ENCODE data around the gene CBX1. TPM values are rescaled to one million over a fixed set of nuclear protein-coding genes. Genes with fewer than 3 reads are reported as not detected.

Gene CBX1
- polyA plus RNA-seq, 1 experiment: 68.2 TPM

DNA sequence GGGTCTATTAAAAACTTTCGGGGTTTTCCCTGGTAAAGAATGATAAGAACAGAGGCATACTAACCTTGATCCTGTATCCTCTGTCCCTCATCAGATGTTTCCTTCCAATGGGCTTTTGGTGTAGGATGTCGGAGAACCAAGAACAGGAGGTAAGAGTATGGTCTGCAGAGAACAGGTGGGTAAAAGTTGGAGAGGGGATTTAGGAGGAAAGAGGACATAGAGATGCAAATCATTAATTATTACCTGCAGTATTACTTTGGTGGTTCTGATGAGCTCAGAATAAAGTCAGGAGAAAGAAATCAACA is 10.6 kb upstream of the CBX1 start:
- no peak for DNase-seq (ENCODE audit: low read depth, low spot score)
- TF ChIP-seq, protein P1, sequence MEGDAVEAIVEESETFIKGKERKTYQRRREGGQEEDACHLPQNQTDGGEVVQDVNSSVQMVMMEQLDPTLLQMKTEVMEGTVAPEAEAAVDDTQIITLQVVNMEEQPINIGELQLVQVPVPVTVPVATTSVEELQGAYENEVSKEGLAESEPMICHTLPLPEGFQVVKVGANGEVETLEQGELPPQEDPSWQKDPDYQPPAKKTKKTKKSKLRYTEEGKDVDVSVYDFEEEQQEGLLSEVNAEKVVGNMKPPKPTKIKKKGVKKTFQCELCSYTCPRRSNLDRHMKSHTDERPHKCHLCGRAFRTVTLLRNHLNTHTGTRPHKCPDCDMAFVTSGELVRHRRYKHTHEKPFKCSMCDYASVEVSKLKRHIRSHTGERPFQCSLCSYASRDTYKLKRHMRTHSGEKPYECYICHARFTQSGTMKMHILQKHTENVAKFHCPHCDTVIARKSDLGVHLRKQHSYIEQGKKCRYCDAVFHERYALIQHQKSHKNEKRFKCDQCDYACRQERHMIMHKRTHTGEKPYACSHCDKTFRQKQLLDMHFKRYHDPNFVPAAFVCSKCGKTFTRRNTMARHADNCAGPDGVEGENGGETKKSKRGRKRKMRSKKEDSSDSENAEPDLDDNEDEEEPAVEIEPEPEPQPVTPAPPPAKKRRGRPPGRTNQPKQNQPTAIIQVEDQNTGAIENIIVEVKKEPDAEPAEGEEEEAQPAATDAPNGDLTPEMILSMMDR (IDR thresholded peaks at IDR 0.05; ENCODE audit: low read depth, low read length): no peak
- Histone ChIP-seq H3K27me3 (ENCODE audit: control insufficient read depth, insufficient read depth, low read length) (no peaks in the 10 kb centered on the region), H3K9me3 (ENCODE audit: control insufficient read depth, insufficient read depth, low read length) (no peaks in the 10 kb centered on the region; the same call in 1 of the 2 replicates), H3K27ac (ENCODE audit: low read depth, low read length) (no peak overlapping the region), H3K4me3 (ENCODE audit: low read depth, low read length) (no peak overlapping the region)
- ChIA-PET CTCF (interaction anchor here (2.6 kb wide), 1 partner anchor 86 kb away, joined by 8 read pairs; no protein-coding TSS in a partner anchor), POLR2A (interaction anchor here (0.7 kb wide), 1 partner anchor 123 kb away, joined by 4 read pairs; no protein-coding TSS in a partner anchor)

DNA sequence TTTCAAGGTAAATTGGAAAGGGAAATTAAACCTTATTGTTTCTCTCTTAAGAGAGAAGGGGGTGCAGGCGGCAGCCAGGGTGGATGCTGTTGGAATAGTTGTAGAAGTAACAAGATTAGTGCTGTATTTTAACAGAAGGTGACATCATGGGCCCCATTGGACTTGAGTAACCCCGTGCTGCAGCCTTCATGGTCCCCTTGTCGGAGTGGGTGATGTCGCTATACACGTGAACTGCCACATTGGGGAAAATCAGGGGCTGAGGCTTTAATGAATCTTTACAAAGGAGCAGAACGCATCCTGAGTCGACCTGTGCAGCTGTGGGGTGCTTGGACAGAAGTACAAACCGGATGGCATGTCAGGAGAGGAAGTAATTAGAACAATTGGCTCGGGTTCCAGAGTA is 9.5 kb upstream of the CBX1 start:
- Histone ChIP-seq H3K27ac (ENCODE audit: low read depth, low read length) (no peak overlapping the region), H3K4me3 (ENCODE audit: low read depth, low read length) (no peak overlapping the region), H3K9me3 (ENCODE audit: control insufficient read depth, insufficient read depth, low read length) (no peaks in the 10 kb centered on the region; the same call in 1 of the 2 replicates), H3K27me3 (ENCODE audit: control insufficient read depth, insufficient read depth, low read length) (no peaks in the 10 kb centered on the region)
- ChIA-PET CTCF (interaction anchor here (2.6 kb wide), 1 partner anchor 85 kb away, joined by 8 read pairs; no protein-coding TSS in a partner anchor), POLR2A (no interaction called here)
- DNase-seq (ENCODE audit: low read depth, low spot score): no peak
- TF ChIP-seq, protein P1 (IDR thresholded peaks at IDR 0.05; ENCODE audit: low read depth, low read length): no peak

- ChIA-PET CTCF (interaction anchor here (0.5 to 2.7 kb wide), 7 partner anchors 9 to 335 kb away, joined by 3 to 15 read pairs (median 4); no protein-coding TSS in a partner anchor), POLR2A (interaction anchor here (0.5 to 1.7 kb wide), 5 partner anchors 24 to 80 kb away, joined by 3 to 9 read pairs (median 4); partner anchors contain the start of gene NFE2L1)
- H3K27me3 ChIP-seq (ENCODE audit: control insufficient read depth, insufficient read depth, low read length): no peaks in the 10 kb centered on the region
- TF ChIP-seq, protein P1 (IDR thresholded peaks at IDR 0.05; ENCODE audit: low read depth, low read length): no peak
- peaks cover 4% of the 10 kb centered on the region for H3K9me3 ChIP-seq (ENCODE audit: control insufficient read depth, insufficient read depth, low read length)
- peak within 1 kb of the TSS; percentile 70 for H3K27ac ChIP-seq (ENCODE audit: low read depth, low read length)
- peak; percentile 55 for DNase-seq (ENCODE audit: low read depth, low spot score)
- peak within 1 kb of the TSS; percentile 94 for H3K4me3 ChIP-seq (ENCODE audit: low read depth, low read length)
Measured at GRCh38 chr17:48107137-48108055, 6.1 kb upstream of the CBX1 start, which contains the start of gene SNX11. Gene SNX11, plus strand, starts transcription at chr17:48107766. Its CDS starts 4,278 bp downstream, at chr17:48112044.

- Histone ChIP-seq H3K27me3 (ENCODE audit: control insufficient read depth, insufficient read depth, low read length) (no peaks in the 10 kb centered on the region), H3K9me3 (ENCODE audit: control insufficient read depth, insufficient read depth, low read length) (peaks cover 4% of the 10 kb centered on the region), H3K27ac (ENCODE audit: low read depth, low read length) (peak overlapping the region; percentile 70), H3K4me3 (ENCODE audit: low read depth, low read length) (peak overlapping the region; percentile 94)
- ChIA-PET CTCF (interaction anchor here (0.5 to 1.4 kb wide), 4 partner anchors 9 to 334 kb away, joined by 3 to 6 read pairs (median 4); no protein-coding TSS in a partner anchor), POLR2A (interaction anchor here (1.5 to 1.7 kb wide), 2 partner anchors 58 to 80 kb away, joined by 4 to 5 read pairs; partner anchors contain the start of gene NFE2L1)
- TF ChIP-seq, protein P1 (IDR thresholded peaks at IDR 0.05; ENCODE audit: low read depth, low read length): no peak
- no peak for DNase-seq (ENCODE audit: low read depth, low spot score)
Measured at GRCh38 chr17:48106802-48107136, 5.5 kb upstream of the CBX1 start.

- ChIA-PET POLR2A (no interaction called here), CTCF (no interaction called here)
- no peaks in the 10 kb centered on the region for H3K27me3 ChIP-seq (ENCODE audit: control insufficient read depth, insufficient read depth, low read length)
- H3K4me3 ChIP-seq (ENCODE audit: low read depth, low read length): no peak overlapping the region
- TF ChIP-seq, protein P1 (IDR thresholded peaks at IDR 0.05; ENCODE audit: low read depth, low read length): no peak
- H3K27ac ChIP-seq (ENCODE audit: low read depth, low read length): no peak overlapping the region
- H3K9me3 ChIP-seq (ENCODE audit: control insufficient read depth, insufficient read depth, low read length): peaks cover 4% of the 10 kb centered on the region
- no peak for DNase-seq (ENCODE audit: low read depth, low spot score)
Measured at GRCh38 chr17:48104440-48104839, 3.2 kb upstream of the CBX1 start.

Measured in AG04450 (cell line).